HEK293T (cell line): Measurements from ENCODE around the gene ITGAD.

ENCODE experiments used
- FOXA1 ChIP-seq: fragments of 450-650 bp; IDR thresholded peaks from 2 replicates; pipeline ENCODE4 v1.6.1; 2016; ENCODE audit warnings: mild to moderate bottlenecking
- FOXM1 ChIP-seq: fragments of 450-650 bp; IDR thresholded peaks from 2 replicates; pipeline ENCODE4 v1.6.1; 2017; ENCODE audit warnings: mild to moderate bottlenecking, borderline replicate concordance
- SUZ12 ChIP-seq: fragments of 450-650 bp; IDR thresholded peaks from 2 replicates; pipeline ENCODE4 v1.6.1; 2016; ENCODE audit warnings: mild to moderate bottlenecking

DNA sequence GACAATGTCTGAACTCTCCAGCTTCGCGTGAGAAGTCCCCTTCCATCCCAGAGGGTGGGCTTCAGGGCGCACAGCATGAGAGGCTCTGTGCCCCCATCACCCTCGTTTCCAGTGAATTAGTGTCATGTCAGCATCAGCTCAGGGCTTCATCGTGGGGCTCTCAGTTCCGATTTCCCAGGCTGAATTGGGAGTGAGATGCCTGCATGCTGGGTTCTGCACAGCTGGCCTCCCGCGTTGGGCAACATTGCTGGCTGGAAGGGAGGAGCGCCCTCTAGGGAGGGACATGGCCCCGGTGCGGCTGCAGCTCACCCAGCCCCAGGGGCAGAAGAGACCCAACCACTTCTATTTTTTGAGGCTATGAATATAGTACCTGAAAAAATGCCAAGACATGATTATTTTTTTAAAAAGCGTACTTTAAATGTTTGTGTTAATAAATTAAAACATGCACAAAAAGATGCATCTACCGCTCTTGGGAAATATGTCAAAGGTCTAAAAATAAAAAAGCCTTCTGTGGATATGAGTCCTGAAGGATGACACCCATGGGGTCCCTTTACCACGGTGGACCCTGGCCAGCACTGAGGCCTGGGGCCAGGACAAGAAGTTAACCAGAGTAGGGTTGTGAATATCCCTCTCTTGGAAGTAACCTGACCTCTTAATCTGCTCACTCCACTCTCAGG lies 10.5 kb upstream of the ITGAD start:
- TF ChIP-seq SUZ12 (no peak), FOXA1 (no peak), FOXM1 (no peak)
